Prostate gland (tissue), 2 donors: ENCODE data around the gene CDK14. TPM values are rescaled to one million over a fixed set of nuclear protein-coding genes. Genes with fewer than 3 reads are reported as not detected.

Source experiments
- DNase-seq: peaks from one replicate; pipeline ENCODE4 v3.0.0-alpha.2; 2019; ENCODE audit warnings: low spot score
- H3K27ac ChIP-seq, 2 donors: fragments of 200-600 bp; sonication (generic); 2 replicates each; pipeline ENCODE4 v1.5.1; 2017 to 2019
- H3K27me3 ChIP-seq: fragments of 200-600 bp; sonication (generic); replicated peaks from 2 replicates; pipeline ENCODE4 v1.5.1; 2019; ENCODE audit not compliant: insufficient read depth
- H3K36me3 ChIP-seq, 2 donors: fragments of 200-600 bp; sonication (generic); 1 replicate in 1 of 2; 2 replicates in 1 of 2; pipeline versions ENCODE4 v1.5.1 to v1.8.1; 2017 to 2019
- H3K4me1 ChIP-seq: fragments of 200-600 bp; sonication (generic); replicated peaks from 2 replicates; pipeline ENCODE4 v1.5.1; 2019
- H3K4me3 ChIP-seq, 2 donors: fragments of 200-600 bp; sonication (generic); 2 replicates each; pipeline ENCODE4 v1.5.1; 2017 to 2019
- H3K9me3 ChIP-seq: fragments of 200-600 bp; sonication (generic); 2 replicates; pipeline ENCODE4 v1.5.1; 2017
- POLR2A ChIP-seq: fragments of 450-650 bp; IDR thresholded peaks from one replicate; pipeline ENCODE4 v1.6.1; 2016; ENCODE audit warnings: antibody characterized with exemption, mild to moderate bottlenecking
- POLR2AphosphoS5 ChIP-seq: sonication (generic); formaldehyde crosslinking; IDR thresholded peaks from one replicate; pipeline ENCODE4 v1.6.1; 2017; ENCODE audit warnings: antibody characterized with exemption
- WGBS: methylation state at CpG from one replicate; pipeline ENCODE4 v1.1.5; 2018; 5-methylcytosine and 5-hydroxymethylcytosine counted together
- intact Hi-C: fragments of 100-400 bp; cut with DNase I; formaldehyde crosslinking; loops from one replicate; pipeline ENCODE4 v1.14.2; 2022
- total RNA-seq, 2 donors: library from RNA; depleted of rRNA; stranded (reverse); fragments of >200 nt; gene quantifications; one replicate each; pipeline ENCODE4 v1.1.0, GENCODE V29; 2016
- TF ChIP-seq, protein P1 (sequence below), 4 experiments: fragments of 200-600 bp in 2 of 4; fragments of 450-650 bp in 2 of 4; sonication (generic) in 2 of 4; IDR thresholded peaks; 1 replicate in 3 of 4; 2 replicates in 1 of 4; pipeline ENCODE4 v1.5.1; 2016 to 2019; ENCODE audit warnings: antibody characterized with exemption in 4 of 4, mild to moderate bottlenecking in 2 of 4, moderate library complexity in 2 of 4

The CDK14 gene
- total RNA-seq, 2 donors from 2014 or later: 13.7 to 20.7 TPM

DNA sequence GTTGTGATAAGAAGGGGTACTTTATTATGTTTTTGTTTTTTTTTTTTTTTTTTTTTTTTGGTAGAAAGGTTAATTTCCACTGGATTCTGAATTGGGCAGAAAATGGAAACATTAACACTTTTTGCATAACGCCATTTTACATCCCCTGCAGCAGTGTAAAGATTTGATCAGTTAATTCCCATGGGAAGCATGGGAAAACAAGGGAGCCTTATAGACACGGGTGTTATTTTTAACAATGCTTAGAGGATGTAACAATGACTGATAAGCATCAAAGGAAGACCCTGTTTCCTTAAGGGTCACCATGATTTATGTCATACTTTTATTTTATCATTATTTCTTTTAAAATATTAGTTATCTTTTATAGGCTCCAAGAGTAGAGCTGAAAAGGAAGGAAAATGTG lies 140.2 kb downstream of the CDK14 start:
- TF ChIP-seq POLR2A (no peak), POLR2AphosphoS5 (no peak)
- TF ChIP-seq, protein P1, sequence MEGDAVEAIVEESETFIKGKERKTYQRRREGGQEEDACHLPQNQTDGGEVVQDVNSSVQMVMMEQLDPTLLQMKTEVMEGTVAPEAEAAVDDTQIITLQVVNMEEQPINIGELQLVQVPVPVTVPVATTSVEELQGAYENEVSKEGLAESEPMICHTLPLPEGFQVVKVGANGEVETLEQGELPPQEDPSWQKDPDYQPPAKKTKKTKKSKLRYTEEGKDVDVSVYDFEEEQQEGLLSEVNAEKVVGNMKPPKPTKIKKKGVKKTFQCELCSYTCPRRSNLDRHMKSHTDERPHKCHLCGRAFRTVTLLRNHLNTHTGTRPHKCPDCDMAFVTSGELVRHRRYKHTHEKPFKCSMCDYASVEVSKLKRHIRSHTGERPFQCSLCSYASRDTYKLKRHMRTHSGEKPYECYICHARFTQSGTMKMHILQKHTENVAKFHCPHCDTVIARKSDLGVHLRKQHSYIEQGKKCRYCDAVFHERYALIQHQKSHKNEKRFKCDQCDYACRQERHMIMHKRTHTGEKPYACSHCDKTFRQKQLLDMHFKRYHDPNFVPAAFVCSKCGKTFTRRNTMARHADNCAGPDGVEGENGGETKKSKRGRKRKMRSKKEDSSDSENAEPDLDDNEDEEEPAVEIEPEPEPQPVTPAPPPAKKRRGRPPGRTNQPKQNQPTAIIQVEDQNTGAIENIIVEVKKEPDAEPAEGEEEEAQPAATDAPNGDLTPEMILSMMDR (IDR thresholded peaks at IDR 0.05): no peak
- no peaks in the 10 kb centered on the region for H3K4me1 ChIP-seq
- no peak overlapping the region for H3K27ac ChIP-seq
- H3K36me3 ChIP-seq: no peaks in the 10 kb centered on the region
- H3K27me3 ChIP-seq: no peaks in the 10 kb centered on the region
- no peaks in the 10 kb centered on the region for H3K9me3 ChIP-seq
- 84% methylated on average over 2 of the region's 2 CpGs for WGBS
- no peak overlapping the region for H3K4me3 ChIP-seq
- intact Hi-C loops: no loop called here
- no peak for DNase-seq

DNA sequence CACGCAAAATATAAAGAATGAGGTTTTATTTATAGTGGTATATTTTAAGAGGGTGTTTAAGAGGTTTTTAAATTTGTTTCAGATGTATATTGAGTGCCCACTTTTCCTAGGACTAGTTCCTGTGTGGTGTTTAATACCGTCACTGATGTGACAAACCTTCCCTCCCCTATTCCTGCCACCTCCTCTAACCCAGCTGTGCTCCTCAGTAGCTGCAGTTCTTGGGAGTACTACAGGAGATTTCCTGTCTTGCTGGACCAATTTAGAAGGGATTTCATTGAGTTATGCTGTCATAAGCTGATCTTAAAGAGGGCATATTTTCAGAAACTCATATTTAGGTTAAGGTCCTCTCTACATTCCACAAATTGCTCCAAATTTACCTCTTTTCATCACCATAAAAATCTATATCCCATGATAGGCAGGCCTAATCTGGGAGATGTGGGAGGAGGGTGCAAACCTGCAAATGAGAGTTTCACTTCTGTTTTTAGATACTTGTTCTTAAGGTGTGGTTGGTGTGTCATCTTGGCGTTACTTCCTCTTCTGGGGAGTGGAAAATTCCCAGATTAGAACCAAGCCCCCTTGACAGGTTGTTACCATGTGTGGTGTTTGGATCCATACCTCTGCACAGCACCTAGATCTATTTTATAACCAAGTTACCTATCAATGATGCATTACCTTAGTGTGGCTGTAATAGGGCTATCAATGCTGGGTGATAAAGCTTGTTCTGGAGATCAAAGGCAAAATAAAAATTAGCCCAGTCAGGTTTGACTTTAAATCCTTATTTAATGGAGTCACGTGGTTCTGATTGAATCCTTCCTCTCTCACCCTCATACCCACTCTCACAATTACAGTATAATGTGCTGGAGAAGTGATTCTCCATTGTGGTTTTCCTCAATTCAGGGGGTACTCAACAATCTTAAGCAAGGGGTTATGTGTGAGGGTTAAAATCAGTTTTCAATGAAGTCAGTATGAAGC lies 141.1 kb downstream of the CDK14 start:
- no peaks in the 10 kb centered on the region for H3K27me3 ChIP-seq
- no peaks in the 10 kb centered on the region for H3K4me1 ChIP-seq
- no peaks in the 10 kb centered on the region for H3K36me3 ChIP-seq
- intact Hi-C loops: no loop called here
- no peak for DNase-seq
- no peaks in the 10 kb centered on the region for H3K9me3 ChIP-seq
- H3K4me3 ChIP-seq: no peak overlapping the region
- WGBS: 91% methylated on average over 4 of the region's 4 CpGs
- no peak for TF ChIP-seq POLR2A
- TF ChIP-seq, protein P1 (IDR thresholded peaks at IDR 0.05): no peak
- no peak for TF ChIP-seq POLR2AphosphoS5
- H3K27ac ChIP-seq: no peak overlapping the region

- H3K36me3 ChIP-seq: no peaks in the 10 kb centered on the region
- no peaks in the 10 kb centered on the region for H3K9me3 ChIP-seq
- H3K27ac ChIP-seq: no peak overlapping the region
- H3K4me1 ChIP-seq: no peaks in the 10 kb centered on the region
- H3K4me3 ChIP-seq: no peak overlapping the region
- intact Hi-C loops: no loop called here
- H3K27me3 ChIP-seq: no peaks in the 10 kb centered on the region
- WGBS: 80% methylated on average over 3 of the region's 3 CpGs
- no peak for TF ChIP-seq POLR2A
- TF ChIP-seq, protein P1 (IDR thresholded peaks at IDR 0.05): no peak
- TF ChIP-seq POLR2AphosphoS5: no peak
- no peak for DNase-seq
Observed at GRCh38 chr7:90738249-90738648, 142.1 kb downstream of the CDK14 start.

- no peak for DNase-seq
- WGBS: 92% methylated on average over 2 of the region's 2 CpGs
- TF ChIP-seq POLR2AphosphoS5: no peak
- no peak for TF ChIP-seq POLR2A
- TF ChIP-seq, protein P1 (IDR thresholded peaks at IDR 0.05): no peak
- Histone ChIP-seq H3K9me3 (no peaks in the 10 kb centered on the region), H3K4me1 (no peaks in the 10 kb centered on the region), H3K27ac (no peak overlapping the region), H3K4me3 (no peak overlapping the region), H3K36me3 (no peaks in the 10 kb centered on the region), H3K27me3 (no peaks in the 10 kb centered on the region)
- intact Hi-C loops: no loop called here
Observed at GRCh38 chr7:90739716-90740115, 143.6 kb downstream of the CDK14 start.

- no peak overlapping the region for H3K4me3 ChIP-seq
- 88% methylated on average over 3 of the region's 3 CpGs for WGBS
- H3K9me3 ChIP-seq: no peaks in the 10 kb centered on the region
- no peak for DNase-seq
- intact Hi-C loops: no loop called here
- no peak overlapping the region for H3K27ac ChIP-seq
- H3K4me1 ChIP-seq: no peaks in the 10 kb centered on the region
- TF ChIP-seq POLR2AphosphoS5 (no peak), POLR2A (no peak)
- TF ChIP-seq, protein P1 (IDR thresholded peaks at IDR 0.05): no peak
- H3K27me3 ChIP-seq: no peaks in the 10 kb centered on the region
- H3K36me3 ChIP-seq: no peaks in the 10 kb centered on the region
Observed at GRCh38 chr7:90740386-90740785, 144.3 kb downstream of the CDK14 start.
